Right kidney (tissue), 9 donors: Measurements from ENCODE around the gene FAM149A.

Experiments
- DNase-seq: peaks from one replicate; pipeline ENCODE4 v3.0.0-alpha.2; 2016
- long read RNA-seq, 8 donors: transcript quantifications; one replicate each; lab custom pipeline, GENCODE V29; 2026

The FAM149A gene
- long read RNA-seq, donor 1, partial matches to known transcripts: 0 of 2 reads
- long read RNA-seq, donor 1, other reads (novel, unspliced or antisense): 0 of 2 reads
- long read RNA-seq, donor 2, partial matches to known transcripts: 0 of 3 reads
- long read RNA-seq, donor 2, other reads (novel, unspliced or antisense): 0 of 3 reads
- long read RNA-seq, donor 3, partial matches to known transcripts: 0 of 1 reads
- long read RNA-seq, donor 3, other reads (novel, unspliced or antisense): 0 of 1 reads
- long read RNA-seq, donor 4, partial matches to known transcripts: 0 of 4 reads
- long read RNA-seq, donor 4, other reads (novel, unspliced or antisense): 0 of 4 reads
- long read RNA-seq, donor 5, partial matches to known transcripts: 0 of 2 reads
- long read RNA-seq, donor 5, other reads (novel, unspliced or antisense): 0 of 2 reads
- long read RNA-seq, donor 6, partial matches to known transcripts: 0 of 2 reads
- long read RNA-seq, donor 6, other reads (novel, unspliced or antisense): 0 of 2 reads
- long read RNA-seq, donor 7, partial matches to known transcripts: 35 of 36 reads
- long read RNA-seq, donor 7, other reads (novel, unspliced or antisense): 0 of 36 reads
- long read RNA-seq, donor 8, partial matches to known transcripts: 0 of 3 reads
- long read RNA-seq, donor 8, other reads (novel, unspliced or antisense): 0 of 3 reads

DNA sequence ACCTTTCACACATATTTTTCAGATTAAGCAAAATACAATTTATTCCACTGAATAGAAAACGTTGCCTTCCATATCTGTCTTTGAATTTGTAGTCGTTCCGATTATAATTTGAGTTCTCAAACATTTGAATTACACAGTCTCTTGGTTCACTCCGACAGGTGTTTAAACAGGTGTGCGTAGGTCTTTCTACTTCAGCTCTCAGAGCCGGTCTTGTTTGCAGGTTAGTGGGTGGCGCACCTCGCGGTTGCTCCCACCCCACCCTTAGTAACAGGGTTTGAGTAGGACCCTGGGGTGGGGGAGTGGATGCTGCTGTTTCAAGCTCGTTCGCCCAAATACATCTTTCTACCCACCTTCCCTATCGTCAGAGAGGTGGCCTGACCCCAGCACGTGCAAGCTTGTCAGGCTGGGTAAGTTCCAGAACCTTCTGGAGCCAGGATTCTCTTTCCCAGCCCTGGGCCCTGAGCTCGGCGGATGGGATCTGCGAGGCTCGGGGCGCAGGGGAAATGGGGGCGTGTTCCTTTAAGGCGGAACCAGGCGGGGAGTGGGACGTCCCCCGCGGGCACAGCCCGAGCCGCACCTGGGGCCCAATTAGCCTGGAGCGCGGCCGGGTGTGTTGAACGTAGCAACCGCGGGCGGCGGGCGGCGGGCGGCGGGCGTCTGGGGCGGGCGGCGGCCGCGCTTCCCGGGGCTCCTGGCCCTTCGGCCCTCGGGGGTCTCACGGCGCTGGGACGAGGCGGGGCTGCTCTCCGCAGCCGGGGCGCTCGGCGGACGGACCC is at the start of gene FAM149A:
Gene FAM149A (plus strand): TSS at position 591 of the 776 bp plus-strand sequence.
- DNase-seq: no peak

- DNase-seq: no peak
These were observed 46.1 kb upstream of the FAM149A start for GRCh38 chr4:186058253-186058979.

DNA sequence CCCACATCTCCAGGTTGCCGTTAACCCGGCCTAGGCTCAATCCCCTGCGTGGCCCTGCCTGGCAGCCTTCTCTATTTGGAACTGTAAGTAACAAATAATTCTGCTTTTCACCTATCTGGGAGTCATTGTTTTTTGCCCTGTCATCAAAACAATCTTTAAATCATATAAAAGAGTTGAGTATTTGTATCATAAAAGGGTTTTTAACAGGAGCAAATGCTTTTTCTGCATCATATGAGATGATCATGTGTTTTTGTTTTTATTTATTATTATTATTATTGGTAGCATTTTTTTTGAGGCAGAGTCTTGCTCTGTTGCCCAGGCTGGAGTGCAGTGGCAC is 45.6 kb upstream of the FAM149A start:
- DNase-seq: no peak

DNA sequence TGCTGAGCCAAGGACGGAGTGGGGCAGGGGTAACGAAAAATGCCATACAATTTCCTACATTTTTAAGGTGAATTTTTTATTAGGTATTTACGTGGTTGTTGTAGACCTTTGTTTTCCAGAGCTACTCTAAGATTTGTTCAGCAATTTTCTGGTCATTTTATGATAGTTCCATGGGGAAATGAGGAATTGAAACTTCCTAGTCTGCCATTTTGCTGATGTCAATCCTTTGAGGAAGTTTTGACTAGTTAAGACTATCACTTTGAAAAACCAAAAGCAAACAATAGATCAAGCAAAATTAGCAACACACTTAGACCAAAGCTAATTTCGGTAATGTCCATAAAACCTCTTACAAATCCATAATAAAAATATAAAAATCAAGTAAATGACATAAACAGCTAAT is 42.6 kb upstream of the FAM149A start:
- DNase-seq: no peak

DNA sequence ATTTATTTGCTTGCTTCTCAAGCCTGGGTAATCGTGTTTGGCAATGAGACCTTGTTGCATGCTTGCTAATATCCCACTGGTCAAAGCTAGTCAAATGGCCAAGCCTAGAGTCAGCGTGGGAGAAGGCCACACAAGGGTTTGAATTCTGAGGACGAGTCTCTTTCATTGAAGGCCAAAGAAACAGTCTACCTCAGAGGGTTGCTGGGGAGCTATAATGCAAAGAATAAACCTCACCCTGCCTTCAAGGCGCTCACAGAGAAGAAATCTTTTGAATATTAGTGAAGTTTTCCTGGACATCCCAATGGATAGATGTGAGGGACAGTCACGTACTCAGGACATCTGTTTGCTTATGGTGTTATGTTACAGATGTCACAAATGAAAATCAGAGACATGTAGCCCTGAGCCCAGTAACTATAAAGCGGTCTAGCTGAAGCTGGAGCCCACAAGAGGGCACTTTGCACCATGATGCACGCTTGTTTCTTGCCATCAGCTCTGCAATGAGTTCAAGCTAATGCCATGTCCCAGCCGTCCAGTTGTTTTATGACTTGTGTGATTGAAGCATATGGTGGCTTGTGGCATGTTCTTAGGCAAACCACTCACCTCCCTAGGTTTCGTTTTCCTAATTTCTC is 36.6 kb upstream of the FAM149A start:
- peak; percentile 33 for DNase-seq

DNA sequence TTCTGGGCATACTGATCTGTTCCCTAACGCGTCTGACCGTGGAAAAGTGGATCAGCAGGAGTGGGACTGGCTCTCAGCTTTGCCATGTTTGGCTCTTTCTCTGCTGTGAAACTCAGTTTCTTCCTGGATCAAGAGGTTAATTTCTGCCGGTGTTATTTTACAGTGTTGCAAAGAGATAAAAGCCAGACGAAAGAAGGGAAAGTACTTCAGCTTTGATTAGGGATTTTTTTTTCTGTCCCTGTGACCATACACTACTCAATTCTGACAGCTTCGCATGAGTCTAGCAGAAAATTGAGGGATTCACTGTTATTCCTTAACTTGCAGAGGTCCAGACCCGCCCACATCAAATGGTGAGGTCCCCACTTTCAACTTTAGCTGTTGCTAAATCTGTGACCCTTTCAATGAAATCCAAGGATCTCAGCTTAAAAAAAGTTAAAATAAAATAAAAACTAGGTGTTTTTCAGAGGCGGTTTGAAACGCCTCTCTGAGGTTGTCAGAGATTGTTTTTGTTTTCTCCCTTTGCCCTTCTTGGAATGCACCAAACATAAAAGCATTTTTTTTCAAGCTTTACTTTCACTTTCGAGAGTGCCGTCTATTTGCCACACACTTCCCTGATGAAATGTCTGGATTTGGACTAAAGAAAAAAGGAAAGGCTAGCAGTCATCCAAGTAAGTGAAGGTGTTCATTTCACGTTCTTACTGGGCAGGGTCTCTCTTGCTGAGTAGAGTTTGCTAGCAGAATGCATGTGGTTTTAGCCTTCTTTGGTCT is 35.7 kb upstream of the FAM149A start, which contains the start of gene TLR3:
Gene TLR3 (plus strand): TSS at position 576 of the 768 bp plus-strand sequence. CDS start 7,464 bp downstream, outside the sequence.
- DNase-seq: peak; percentile 52

GRCh38 chr4:186069729-186070128 is 34.8 kb upstream of the FAM149A start:
- DNase-seq: no peak

- DNase-seq: no peak
These were observed 32.0 kb upstream of the FAM149A start for GRCh38 chr4:186072516-186072915.

DNA sequence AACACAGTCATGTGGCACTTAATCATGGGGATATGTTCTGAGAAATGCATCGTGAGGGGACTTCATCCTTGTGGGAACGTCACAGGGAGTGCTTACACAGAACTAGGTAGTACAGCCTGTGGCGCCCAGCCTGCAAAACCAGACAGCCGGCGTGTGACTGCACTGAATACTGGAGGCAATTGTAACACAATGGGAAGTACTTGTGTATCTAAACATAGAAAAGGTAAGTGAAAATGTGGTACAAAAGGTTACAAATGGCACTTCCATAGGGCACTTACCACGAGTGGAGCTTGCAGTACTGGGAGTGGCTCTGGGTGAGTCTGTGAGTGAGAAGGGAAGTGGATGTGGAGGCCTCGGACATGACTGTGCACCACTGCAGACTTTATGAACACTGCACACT is 30.3 kb upstream of the FAM149A start:
- DNase-seq: no peak

- no peak for DNase-seq
These were observed 25.4 kb upstream of the FAM149A start for GRCh38 chr4:186078981-186079638.

DNA sequence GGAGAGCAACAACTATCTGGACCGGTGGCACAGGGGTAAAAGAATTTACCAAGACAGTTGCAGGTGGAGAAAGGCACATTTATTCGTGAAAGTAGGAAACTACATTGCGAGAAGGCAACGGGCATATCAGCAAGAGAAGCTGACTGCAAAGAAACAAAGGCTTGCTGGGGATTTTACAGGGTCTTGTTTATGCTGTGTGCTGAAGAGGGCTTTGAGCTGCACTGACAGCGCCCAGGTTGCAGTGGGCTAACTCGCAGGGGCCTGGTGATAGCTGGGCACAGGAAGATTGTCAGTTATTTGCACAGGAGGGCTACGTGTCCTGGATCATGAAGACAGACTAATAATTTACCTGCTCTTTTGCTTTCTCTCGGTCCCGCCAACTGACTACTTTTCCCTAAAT is 24.8 kb upstream of the FAM149A start:
- DNase-seq: no peak

GRCh38 chr4:186081202-186081807 is 23.2 kb upstream of the FAM149A start:
- peak; percentile 31 for DNase-seq

DNA sequence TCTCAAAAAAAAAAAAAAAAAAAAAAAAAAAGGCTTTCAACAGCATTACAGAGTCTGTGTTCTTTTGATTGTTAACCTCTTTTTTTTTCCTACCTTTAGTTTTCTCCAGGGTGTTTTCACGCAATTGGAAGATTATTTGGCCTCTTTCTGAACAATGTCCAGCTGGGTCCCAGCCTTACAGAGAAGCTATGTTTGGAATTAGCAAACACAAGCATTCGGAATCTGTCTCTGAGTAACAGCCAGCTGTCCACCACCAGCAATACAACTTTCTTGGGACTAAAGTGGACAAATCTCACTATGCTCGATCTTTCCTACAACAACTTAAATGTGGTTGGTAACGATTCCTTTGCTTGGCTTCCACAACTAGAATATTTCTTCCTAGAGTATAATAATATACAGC is 22.3 kb upstream of the FAM149A start:
- no peak for DNase-seq

DNA sequence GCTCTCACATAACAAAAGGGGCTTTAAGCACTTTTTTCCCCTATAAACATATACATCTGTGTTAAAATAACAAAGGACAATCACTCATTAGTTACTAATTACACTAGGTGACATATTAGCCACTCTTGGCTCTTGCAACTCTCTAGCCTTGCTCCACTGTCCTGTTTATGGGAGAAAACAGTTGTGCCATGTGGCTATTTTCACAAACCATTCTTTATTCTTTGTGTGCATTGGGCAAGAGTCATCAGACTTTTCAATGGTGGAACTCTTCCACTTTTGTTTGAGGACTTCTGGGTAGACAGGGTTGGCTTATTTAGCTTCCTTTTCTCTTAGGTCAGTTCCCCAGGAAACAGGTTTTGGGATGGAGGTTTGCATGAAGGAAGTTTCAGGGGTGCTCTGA is 16.0 kb upstream of the FAM149A start:
- DNase-seq: no peak

DNA sequence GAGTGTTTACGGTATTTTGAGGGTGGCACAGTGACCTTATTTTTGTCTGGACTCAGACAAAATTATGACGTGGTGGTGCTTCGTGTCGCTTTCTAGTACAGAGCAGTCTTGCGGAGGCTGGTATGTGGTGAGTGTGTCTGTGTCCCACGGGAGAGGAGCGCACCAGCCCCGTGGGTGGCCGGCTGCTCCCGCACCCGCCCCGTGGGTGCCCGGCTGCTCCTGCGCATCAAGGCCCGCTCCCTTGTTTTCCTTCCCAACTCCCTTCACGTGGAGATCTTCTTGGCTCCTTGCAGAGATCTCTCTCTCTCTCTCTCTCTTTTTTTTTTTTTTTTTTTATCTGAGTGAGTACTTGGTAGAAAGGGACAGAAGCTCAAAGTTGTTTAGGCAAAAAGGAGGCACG is 12.2 kb upstream of the FAM149A start:
- no peak for DNase-seq

- no peak for DNase-seq
These were observed 9.1 kb upstream of the FAM149A start for GRCh38 chr4:186095406-186095805.

DNA sequence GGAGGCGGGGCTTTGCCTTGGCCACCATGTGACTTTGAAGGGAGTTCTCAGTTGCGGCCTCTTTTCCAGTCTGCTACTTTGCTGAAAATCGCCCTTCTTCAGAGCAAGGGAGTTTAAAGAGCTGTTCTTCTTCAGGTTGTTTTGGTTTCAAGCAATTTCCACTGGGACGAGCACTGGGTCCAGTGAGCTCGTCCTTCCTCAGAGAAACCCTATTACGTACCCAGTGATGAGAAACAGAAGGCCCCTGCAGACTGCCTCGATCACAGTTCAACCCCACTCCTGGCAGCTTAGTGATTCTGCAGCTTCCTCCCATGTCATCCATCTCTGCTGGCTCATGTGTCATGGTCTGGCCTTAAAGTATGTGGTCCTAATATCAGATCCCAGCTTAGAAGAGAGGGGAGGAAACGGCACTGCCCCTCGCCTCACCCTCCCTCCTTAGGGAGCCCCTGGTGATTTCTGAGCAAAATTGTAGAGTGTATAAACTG is 7.8 kb upstream of the FAM149A start:
- DNase-seq: no peak

- DNase-seq: no peak
These were observed 7.1 kb upstream of the FAM149A start for GRCh38 chr4:186097386-186097785.

- DNase-seq: no peak
These were observed 1.6 kb upstream of the FAM149A start for GRCh38 chr4:186102931-186103330.
